Stimulated activated CD4-positive, alpha-beta T cell treated with anti-CD3 and anti-CD28 coated beads, Interleukin-2, amount 100 ng/mL, for 48 hours (primary cell): Measurements from ENCODE around the gene ARHGAP26.
"Not testable (repeated sequence)": the region's sequence is repeated elsewhere in the genome, so short reads cannot be mapped to it uniquely, and the experiment has no call there.

ENCODE experiments used
- DNase-seq, 2 donors: peaks; one replicate each; pipeline ENCODE4 v3.0.0-alpha.2; 2020

Gene ARHGAP26

GRCh38 chr5:142941245-142941644, 171.1 kb downstream of the ARHGAP26 start:
- no peak for DNase-seq

- DNase-seq: no peak
Measured at GRCh38 chr5:142942901-142943300, 172.7 kb downstream of the ARHGAP26 start.

GRCh38 chr5:142944140-142944539, 174.0 kb downstream of the ARHGAP26 start:
- no peak for DNase-seq

- DNase-seq: no peak
Measured at GRCh38 chr5:142945321-142945720, 175.1 kb downstream of the ARHGAP26 start.

GRCh38 chr5:142945845-142946244, 175.7 kb downstream of the ARHGAP26 start:
- no peak for DNase-seq

- no peak for DNase-seq
Measured at GRCh38 chr5:142946547-142947426, 176.6 kb downstream of the ARHGAP26 start.

GRCh38 chr5:142947427-142947709, 177.2 kb downstream of the ARHGAP26 start:
- DNase-seq: no peak

- DNase-seq: no peak
Measured at GRCh38 chr5:142952229-142952628, 182.1 kb downstream of the ARHGAP26 start.

GRCh38 chr5:142952871-142953270, 182.7 kb downstream of the ARHGAP26 start:
- not testable (repeated sequence) for DNase-seq

GRCh38 chr5:142954455-142954854, 184.3 kb downstream of the ARHGAP26 start:
- no peak for DNase-seq

GRCh38 chr5:142955628-142956027, 185.5 kb downstream of the ARHGAP26 start:
- DNase-seq: no peak

- DNase-seq: no peak
Measured at GRCh38 chr5:142957528-142957927, 187.4 kb downstream of the ARHGAP26 start.

GRCh38 chr5:142958944-142959682, 188.9 kb downstream of the ARHGAP26 start:
- no peak for DNase-seq

- no peak for DNase-seq
Measured at GRCh38 chr5:142959683-142960657, 189.8 kb downstream of the ARHGAP26 start.

GRCh38 chr5:142961440-142962173, 191.4 kb downstream of the ARHGAP26 start:
- DNase-seq: no peak

GRCh38 chr5:142962174-142962533, 192.0 kb downstream of the ARHGAP26 start:
- DNase-seq: no peak

- DNase-seq: not testable (repeated sequence)
Measured at GRCh38 chr5:142965258-142966120, 195.3 kb downstream of the ARHGAP26 start.

GRCh38 chr5:142966121-142966420, 195.9 kb downstream of the ARHGAP26 start:
- DNase-seq: no peak

- DNase-seq: no peak
Measured at GRCh38 chr5:142969186-142969585, 199.0 kb downstream of the ARHGAP26 start.

- DNase-seq: no peak
Measured at GRCh38 chr5:142969624-142970439, 199.7 kb downstream of the ARHGAP26 start.
